ENCODE measurements around the gene TM9SF4.

The TM9SF4 gene

DNA sequence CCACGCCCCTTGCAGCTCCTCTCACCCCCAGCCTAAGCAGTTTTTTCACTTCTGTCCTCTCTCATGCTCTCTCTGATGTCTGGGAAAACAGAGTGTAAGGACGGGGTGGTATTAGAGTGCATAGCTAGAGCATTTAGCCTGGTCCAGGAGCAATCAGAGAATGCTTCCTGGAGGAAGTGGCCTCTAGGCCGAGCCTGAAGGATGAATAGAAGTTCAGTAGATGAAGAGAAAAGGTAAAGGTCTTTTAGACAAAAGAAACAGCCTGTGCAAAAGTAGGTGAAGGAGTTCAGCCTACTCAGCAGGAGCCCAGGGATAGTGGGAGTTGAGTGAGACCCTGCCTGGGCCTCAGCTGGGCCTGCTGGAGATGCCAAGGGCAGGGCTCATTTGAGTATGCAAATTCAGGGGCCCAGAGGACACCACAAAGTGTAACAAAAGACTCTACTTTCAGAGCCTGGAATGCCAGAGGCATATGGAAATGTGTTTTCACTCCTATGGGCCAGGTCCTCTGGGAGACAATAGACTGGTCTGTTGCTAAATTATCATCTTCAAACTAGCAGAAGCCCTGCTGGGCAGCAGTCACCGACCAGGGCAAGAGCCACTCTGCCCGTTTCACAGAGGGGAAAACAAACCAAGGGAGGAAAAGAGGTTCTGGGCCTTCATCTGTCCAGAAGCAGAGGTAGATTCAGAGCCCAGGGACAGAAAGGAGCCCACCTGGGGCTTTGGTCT lies 19.7 kb upstream of the TM9SF4 start:
- Histone ChIP-seq H3K79me2 (ENCODE audit: control insufficient read depth, insufficient read depth, low read length, poor library complexity) (no peaks in the 10 kb centered on the region), H3K27me3 (ENCODE audit: insufficient read depth, low read length) (no peaks in the 10 kb centered on the region), H3K9me3 (ENCODE audit: insufficient read depth, low read depth, low read length) (no peaks in the 10 kb centered on the region), H2BK5ac (ENCODE audit: low read depth, low read length, poor library complexity) (no peak overlapping the region), H3K27ac (ENCODE audit: low read depth, low read length) (no peak overlapping the region), H3K79me1 (ENCODE audit: low read length) (no peaks in the 10 kb centered on the region), H3K18ac (ENCODE audit: low read length) (no peak overlapping the region), H3K23ac (ENCODE audit: low read length) (no peak overlapping the region), H3K4ac (ENCODE audit: low read depth, low read length) (no peak overlapping the region), H3K4me1 (ENCODE audit: control insufficient read depth in 1 of 2, insufficient read depth in 2 of 2, low read length in 2 of 2) (no peaks in the 10 kb centered on the region), H3K9ac (ENCODE audit: low read length) (no peak overlapping the region), H2AK5ac (ENCODE audit: low read length) (no peak overlapping the region), H4K12ac (ENCODE audit: low read depth, low read length) (no peak overlapping the region), H3K4me2 (ENCODE audit: low read length) (no peak overlapping the region), H2BK120ac (ENCODE audit: insufficient read depth, low read length, poor library complexity) (no peak overlapping the region), H2AFZ (ENCODE audit: insufficient read depth, low read length, poor library complexity) (no peak overlapping the region), H3K14ac (ENCODE audit: low read length) (no peak overlapping the region), H3K36me3 (ENCODE audit: control insufficient read depth in 1 of 2, insufficient read depth in 2 of 2, low read length in 2 of 2) (no peaks in the 10 kb centered on the region), H4K8ac (ENCODE audit: low read depth, low read length) (no peak overlapping the region), H4K91ac (ENCODE audit: low read depth, low read length) (no peak overlapping the region), H2BK12ac (ENCODE audit: low read length) (no peak overlapping the region), H3K4me3 (ENCODE audit: low read depth, low read length) (no peak overlapping the region)
- no CpG with 5 or more reads among the region's 5 CpGs for WGBS (ENCODE audit: extremely low coverage, insufficient coverage, insufficient read length)
- DNase-seq = no peak

- Histone ChIP-seq H3K23ac (ENCODE audit: low read length) (no peak overlapping the region), H2AK5ac (ENCODE audit: low read length) (no peak overlapping the region), H3K4me1 (ENCODE audit: control insufficient read depth in 1 of 2, insufficient read depth in 2 of 2, low read length in 2 of 2) (no peaks in the 10 kb centered on the region), H3K27me3 (ENCODE audit: insufficient read depth, low read length) (no peaks in the 10 kb centered on the region), H3K4me2 (ENCODE audit: low read length) (no peak overlapping the region), H3K79me2 (ENCODE audit: control insufficient read depth, insufficient read depth, low read length, poor library complexity) (no peaks in the 10 kb centered on the region), H3K27ac (ENCODE audit: low read depth, low read length) (no peak overlapping the region), H2BK120ac (ENCODE audit: insufficient read depth, low read length, poor library complexity) (no peak overlapping the region), H3K36me3 (ENCODE audit: control insufficient read depth in 1 of 2, insufficient read depth in 2 of 2, low read length in 2 of 2) (no peaks in the 10 kb centered on the region), H2BK5ac (ENCODE audit: low read depth, low read length, poor library complexity) (no peak overlapping the region), H3K4ac (ENCODE audit: low read depth, low read length) (no peak overlapping the region), H4K12ac (ENCODE audit: low read depth, low read length) (no peak overlapping the region), H3K9ac (ENCODE audit: low read length) (no peak overlapping the region), H2AFZ (ENCODE audit: insufficient read depth, low read length, poor library complexity) (no peak overlapping the region), H4K8ac (ENCODE audit: low read depth, low read length) (no peak overlapping the region), H3K9me3 (ENCODE audit: insufficient read depth, low read depth, low read length) (no peaks in the 10 kb centered on the region), H3K79me1 (ENCODE audit: low read length) (no peaks in the 10 kb centered on the region), H3K4me3 (ENCODE audit: low read depth, low read length) (no peak overlapping the region), H2BK12ac (ENCODE audit: low read length) (no peak overlapping the region), H3K18ac (ENCODE audit: low read length) (no peak overlapping the region), H3K14ac (ENCODE audit: low read length) (no peak overlapping the region), H4K91ac (ENCODE audit: low read depth, low read length) (no peak overlapping the region)
- no CpG with 5 or more reads among the region's 7 CpGs for WGBS (ENCODE audit: extremely low coverage, insufficient coverage, insufficient read length)
- peak; percentile 86 to 92 for DNase-seq
These were observed 17.6 kb upstream of the TM9SF4 start for GRCh38 chr20:32091888-32092346.

- Histone ChIP-seq H3K4ac (ENCODE audit: low read depth, low read length) (no peak overlapping the region), H2BK5ac (ENCODE audit: low read depth, low read length, poor library complexity) (no peak overlapping the region), H2BK120ac (ENCODE audit: insufficient read depth, low read length, poor library complexity) (no peak overlapping the region), H2BK12ac (ENCODE audit: low read length) (no peak overlapping the region), H3K36me3 (ENCODE audit: control insufficient read depth in 1 of 2, insufficient read depth in 2 of 2, low read length in 2 of 2) (no peaks in the 10 kb centered on the region), H4K8ac (ENCODE audit: low read depth, low read length) (no peak overlapping the region), H4K12ac (ENCODE audit: low read depth, low read length) (no peak overlapping the region), H3K4me3 (ENCODE audit: low read depth, low read length) (no peak overlapping the region), H3K79me2 (ENCODE audit: control insufficient read depth, insufficient read depth, low read length, poor library complexity) (no peaks in the 10 kb centered on the region), H3K4me2 (ENCODE audit: low read length) (no peak overlapping the region), H3K14ac (ENCODE audit: low read length) (no peak overlapping the region), H2AFZ (ENCODE audit: insufficient read depth, low read length, poor library complexity) (no peak overlapping the region), H3K9ac (ENCODE audit: low read length) (no peak overlapping the region), H3K18ac (ENCODE audit: low read length) (no peak overlapping the region), H3K4me1 (ENCODE audit: control insufficient read depth in 1 of 2, insufficient read depth in 2 of 2, low read length in 2 of 2) (peaks cover 5 to 6% of the 10 kb centered on the region in 2 experiments), H3K23ac (ENCODE audit: low read length) (no peak overlapping the region), H3K27ac (ENCODE audit: low read depth, low read length) (no peak overlapping the region), H3K9me3 (ENCODE audit: insufficient read depth, low read depth, low read length) (no peaks in the 10 kb centered on the region), H2AK5ac (ENCODE audit: low read length) (no peak overlapping the region), H3K27me3 (ENCODE audit: insufficient read depth, low read length) (no peaks in the 10 kb centered on the region), H3K79me1 (ENCODE audit: low read length) (no peaks in the 10 kb centered on the region), H4K91ac (ENCODE audit: low read depth, low read length) (no peak overlapping the region)
- no CpG with 5 or more reads among the region's 6 CpGs for WGBS (ENCODE audit: extremely low coverage, insufficient coverage, insufficient read length)
- no peak for DNase-seq
These were observed 10.7 kb upstream of the TM9SF4 start for GRCh38 chr20:32098786-32099185.

GRCh38 chr20:32108814-32109391 lies 611 bp upstream of the TM9SF4 start:
- peaks cover 13% of the 10 kb centered on the region for H3K79me2 ChIP-seq (ENCODE audit: control insufficient read depth, insufficient read depth, low read length, poor library complexity)
- no peak overlapping the region for H2BK5ac ChIP-seq (ENCODE audit: low read depth, low read length, poor library complexity)
- no peaks in the 10 kb centered on the region for H3K9me3 ChIP-seq (ENCODE audit: insufficient read depth, low read depth, low read length)
- H3K4ac ChIP-seq (ENCODE audit: low read depth, low read length) = no peak overlapping the region
- peaks cover 13% of the 10 kb centered on the region for H3K79me1 ChIP-seq (ENCODE audit: low read length)
- WGBS (ENCODE audit: extremely low coverage, insufficient coverage, insufficient read length) = no CpG with 5 or more reads among the region's 5 CpGs
- H2AFZ ChIP-seq (ENCODE audit: insufficient read depth, low read length, poor library complexity) = peak overlapping the region; percentile 96
- H3K9ac ChIP-seq (ENCODE audit: low read length) = no peak overlapping the region
- peaks cover 0 to 4% of the 10 kb centered on the region in 2 experiments for H3K36me3 ChIP-seq (ENCODE audit: control insufficient read depth in 1 of 2, insufficient read depth in 2 of 2, low read length in 2 of 2)
- H4K12ac ChIP-seq (ENCODE audit: low read depth, low read length) = no peak overlapping the region
- no peak overlapping the region for H3K14ac ChIP-seq (ENCODE audit: low read length)
- no peaks in the 10 kb centered on the region for H3K27me3 ChIP-seq (ENCODE audit: insufficient read depth, low read length)
- no peak overlapping the region for H3K4me3 ChIP-seq (ENCODE audit: low read depth, low read length)
- no peak for DNase-seq
- H2AK5ac ChIP-seq (ENCODE audit: low read length) = no peak overlapping the region
- H2BK12ac ChIP-seq (ENCODE audit: low read length) = no peak overlapping the region
- H3K4me1 ChIP-seq (ENCODE audit: control insufficient read depth in 1 of 2, insufficient read depth in 2 of 2, low read length in 2 of 2) = peaks cover 6 to 7% of the 10 kb centered on the region in 2 experiments
- H3K23ac ChIP-seq (ENCODE audit: low read length) = no peak overlapping the region
- no peak overlapping the region for H3K18ac ChIP-seq (ENCODE audit: low read length)
- H3K4me2 ChIP-seq (ENCODE audit: low read length) = no peak overlapping the region
- H4K91ac ChIP-seq (ENCODE audit: low read depth, low read length) = no peak overlapping the region
- H4K8ac ChIP-seq (ENCODE audit: low read depth, low read length) = peak overlapping the region; percentile 97
- H2BK120ac ChIP-seq (ENCODE audit: insufficient read depth, low read length, poor library complexity) = no peak overlapping the region
- H3K27ac ChIP-seq (ENCODE audit: low read depth, low read length) = no peak overlapping the region
